Stimulated activated CD8-positive, alpha-beta memory T cell treated with anti-CD3 and anti-CD28 coated beads, Interleukin-12 subunit alpha, Interleukin-12 subunit beta, amount 100 ng/mL, for 4 hours (primary cell): Measurements from ENCODE around the gene MPC1L.
"Not testable (repeated sequence)": the region's sequence is repeated elsewhere in the genome, so short reads cannot be mapped to it uniquely, and the experiment has no call there.

Experiments
- DNase-seq: peaks from one replicate; pipeline ENCODE4 v3.0.0-alpha.2; 2020; ENCODE audit warnings: low read depth

Gene MPC1L

DNA sequence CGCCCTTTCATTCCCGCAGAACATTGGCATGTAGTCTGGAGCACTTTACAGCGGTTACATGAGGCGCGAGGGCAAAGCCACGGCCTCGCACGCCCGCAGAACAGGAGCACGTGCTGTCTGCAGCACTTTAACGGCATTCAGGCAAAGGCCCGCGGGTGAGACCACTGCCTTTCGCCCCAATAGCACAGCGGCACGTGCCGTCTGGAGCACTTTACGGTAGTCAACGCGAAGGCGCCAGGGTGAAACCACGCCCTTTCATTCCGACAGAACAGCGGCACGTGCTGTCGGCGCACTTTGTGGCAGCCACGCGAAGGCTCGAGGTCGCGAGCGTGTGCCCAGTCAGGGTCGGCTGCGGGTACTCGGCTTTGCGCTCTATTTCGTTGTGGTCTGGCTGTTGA is at the start of gene MPC1L:
TSS of gene MPC1L (plus strand) at position 290 of the 398 bp plus-strand sequence. CDS start 138 bp downstream, outside the sequence.
- DNase-seq, result no peak

DNA sequence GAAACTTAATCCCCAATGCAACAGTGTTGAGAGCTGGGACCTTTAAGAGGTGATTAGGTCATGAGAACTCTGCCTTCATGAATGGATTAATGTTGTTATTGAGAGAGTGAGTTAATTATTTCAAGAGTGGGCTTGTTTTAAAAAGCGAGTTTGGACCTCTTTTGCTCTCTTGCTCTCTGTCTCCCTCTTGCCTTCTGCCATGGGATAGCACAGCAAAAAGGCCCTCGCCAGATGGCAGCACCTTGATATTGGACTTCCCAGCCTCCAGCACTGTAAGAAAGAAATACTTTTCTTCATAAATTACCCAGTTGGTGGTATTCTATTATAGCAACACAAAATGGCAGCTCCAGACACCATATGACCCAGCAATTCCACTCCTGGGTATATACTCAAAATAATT is 49.5 kb upstream of the MPC1L start:
- no peak for DNase-seq

DNA sequence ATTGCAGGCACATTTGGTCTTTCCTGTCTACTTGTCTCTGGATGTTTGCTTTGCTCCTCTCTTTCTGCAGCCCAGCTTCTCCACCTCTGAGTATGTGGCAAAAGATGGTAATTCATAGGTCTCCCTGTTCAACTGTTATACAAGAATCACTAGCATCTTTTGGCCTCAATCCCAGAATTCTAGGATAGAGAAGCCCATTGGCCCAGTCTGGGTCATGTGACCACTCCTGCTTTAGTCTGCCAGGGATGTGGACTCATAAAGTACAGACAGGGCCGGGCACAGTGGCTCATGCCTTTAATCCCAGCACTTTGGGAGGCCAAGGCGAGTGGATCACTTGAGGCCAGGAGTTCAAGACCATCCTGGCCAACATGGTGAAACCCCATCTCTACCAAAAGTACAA is 47.8 kb upstream of the MPC1L start:
- DNase-seq, result not testable (repeated sequence)

DNA sequence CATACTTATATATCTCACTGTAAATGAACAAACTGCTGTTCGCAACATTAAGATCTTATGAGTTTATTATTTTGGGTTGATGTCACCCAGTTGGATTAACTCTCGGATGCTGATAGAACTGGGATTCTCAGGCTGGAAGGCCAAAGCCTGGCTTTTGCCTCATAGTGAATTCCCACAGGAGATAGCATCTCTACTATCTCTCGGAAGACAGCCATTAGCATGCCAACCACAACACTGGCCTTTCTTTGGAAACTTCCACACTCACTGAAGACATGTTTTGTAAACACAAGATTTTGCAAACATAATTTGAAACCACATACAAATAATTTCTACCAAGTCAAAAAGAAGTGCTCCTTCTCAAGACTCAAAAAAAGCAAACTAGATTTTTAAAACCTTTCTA is 46.9 kb upstream of the MPC1L start:
- DNase-seq, result no peak

GRCh38 chrX:40578039-40578695 is 45.1 kb upstream of the MPC1L start:
- DNase-seq, result no peak

- no peak for DNase-seq
Measured at GRCh38 chrX:40579141-40579540, 44.1 kb upstream of the MPC1L start.

GRCh38 chrX:40579900-40580536 is 43.2 kb upstream of the MPC1L start:
- no peak for DNase-seq

DNA sequence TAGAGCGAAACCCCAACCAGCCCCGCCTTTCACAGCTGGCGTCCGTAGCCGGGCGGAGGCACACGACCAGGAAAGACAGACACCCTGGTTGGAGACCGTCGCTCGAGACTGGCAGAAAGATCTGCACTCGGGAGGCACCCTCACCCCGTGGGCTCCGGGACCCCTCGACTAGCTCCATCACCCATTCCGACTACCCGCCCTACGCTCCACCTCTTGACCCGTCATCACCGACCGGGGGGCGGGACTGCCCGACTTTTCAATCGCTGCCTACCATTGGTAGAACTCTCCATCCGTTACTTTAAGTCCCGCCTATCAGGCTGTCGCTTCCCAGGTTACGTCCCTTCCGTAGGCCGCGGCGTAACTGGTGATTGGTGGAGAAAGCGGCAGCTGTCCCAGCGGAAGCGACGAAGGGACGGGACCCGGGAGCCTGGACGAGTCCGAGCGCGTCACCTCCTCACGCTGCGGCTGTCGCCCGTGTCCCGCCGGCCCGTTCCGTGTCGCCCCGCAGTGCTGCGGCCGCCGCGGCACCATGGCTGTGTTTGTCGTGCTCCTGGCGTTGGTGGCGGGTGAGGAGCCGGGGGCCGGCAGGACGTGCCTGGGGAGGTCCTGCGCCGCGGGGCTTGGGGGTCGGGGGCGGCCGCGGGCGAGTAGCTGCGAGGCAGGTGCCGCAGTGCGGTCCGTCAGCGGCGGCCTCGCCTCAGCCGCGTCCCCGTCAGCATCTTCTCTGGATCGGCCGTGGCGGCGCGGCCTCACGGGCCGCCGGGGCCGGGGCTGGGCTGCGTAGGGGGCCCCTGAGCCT is 42.5 kb upstream of the MPC1L start, which contains the start of gene ATP6AP2:
TSS of gene ATP6AP2 (plus strand) at position 434 of the 799 bp plus-strand sequence. CDS start at position 530, 96 bp downstream.
- peak; percentile 74 for DNase-seq

DNA sequence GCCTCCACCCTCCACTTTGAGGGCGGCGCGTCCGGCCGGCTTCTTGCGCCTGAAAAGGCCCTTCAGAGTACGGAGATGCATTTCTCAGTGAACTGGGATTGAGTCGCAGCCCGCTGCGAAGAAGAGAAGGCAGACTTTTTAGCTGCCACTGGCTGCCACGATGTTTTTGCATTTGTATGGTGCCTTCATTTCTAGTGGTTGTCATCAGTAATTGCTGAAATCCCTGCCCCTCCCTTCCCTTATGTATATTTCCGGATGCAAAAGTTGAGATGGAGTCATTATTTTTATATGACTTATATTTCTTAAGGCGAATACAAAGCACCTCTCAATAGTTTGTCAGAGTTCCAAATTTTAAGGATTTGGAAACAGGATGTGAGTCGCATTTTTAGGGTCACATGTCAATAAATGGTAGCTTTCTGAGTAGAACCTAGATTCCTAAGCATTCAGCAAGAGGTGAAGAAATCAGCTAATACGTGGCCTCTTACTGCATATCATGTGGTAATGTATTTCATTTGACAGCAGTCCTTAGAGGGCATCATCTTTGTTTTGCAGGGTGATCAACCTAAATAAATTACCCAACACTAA is 41.8 kb upstream of the MPC1L start:
- no peak for DNase-seq

- DNase-seq, result not testable (repeated sequence)
Measured at GRCh38 chrX:40582178-40582577, 41.0 kb upstream of the MPC1L start.

- no peak for DNase-seq
Measured at GRCh38 chrX:40582811-40583210, 40.4 kb upstream of the MPC1L start.

DNA sequence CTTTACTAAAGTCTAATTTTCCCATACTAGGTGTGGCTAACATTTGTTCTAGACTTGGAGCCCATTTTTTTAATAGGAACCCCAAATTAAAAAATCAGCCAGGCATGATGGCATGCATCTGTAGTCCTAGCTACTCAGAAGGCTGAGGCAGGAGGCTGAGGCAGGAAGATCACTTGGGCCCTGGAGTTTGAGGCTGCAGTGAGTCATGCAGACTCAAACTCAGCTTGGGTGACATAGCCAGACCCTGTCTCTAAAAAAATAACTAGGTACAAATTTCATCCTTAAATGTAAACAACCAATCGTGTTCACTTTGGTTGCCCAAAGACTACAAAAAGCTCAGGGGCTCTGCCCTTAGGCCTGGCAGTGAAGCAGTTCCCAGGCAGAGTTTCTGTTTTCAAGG is 35.6 kb upstream of the MPC1L start:
- DNase-seq, result not testable (repeated sequence)

- not testable (repeated sequence) for DNase-seq
Measured at GRCh38 chrX:40589616-40590321, 33.5 kb upstream of the MPC1L start.

DNA sequence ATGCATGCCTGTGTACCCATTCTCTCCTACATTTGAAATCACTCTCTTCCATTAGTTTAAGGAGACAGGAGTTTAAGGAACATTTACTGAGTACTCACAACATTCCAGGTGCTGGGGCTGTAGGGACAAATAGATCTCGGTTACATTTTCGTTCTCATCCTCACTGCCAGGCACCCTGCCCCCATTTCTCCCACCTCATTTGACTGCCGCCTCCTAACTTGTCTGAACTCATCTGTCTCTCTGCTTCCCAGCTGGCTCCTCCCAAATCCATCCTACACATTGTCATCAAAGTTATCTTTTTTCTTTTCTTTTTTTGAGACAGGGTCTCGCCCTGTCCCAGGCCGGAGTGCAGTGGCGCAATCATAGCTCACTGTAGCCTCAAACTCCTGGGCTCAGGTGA is 19.8 kb upstream of the MPC1L start:
- DNase-seq, result no peak

DNA sequence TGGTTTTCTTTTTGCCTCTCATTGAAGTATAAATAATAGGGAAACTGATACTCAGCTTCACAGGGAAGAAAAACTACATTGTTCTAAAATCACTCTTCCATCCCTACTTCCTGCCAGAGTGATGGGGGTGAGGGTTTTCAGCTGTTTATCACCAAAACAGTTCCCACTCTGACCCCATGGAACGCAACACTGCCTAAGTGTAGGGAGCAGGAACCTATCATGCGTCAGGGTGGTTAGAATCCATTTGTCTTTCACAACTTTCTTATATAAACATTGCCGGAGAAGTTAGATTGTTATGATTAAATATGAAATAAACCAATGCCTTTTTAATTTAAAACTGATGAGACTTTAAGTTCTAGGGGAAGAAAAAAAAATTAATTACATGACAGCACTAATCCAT is 15.8 kb upstream of the MPC1L start:
- DNase-seq, result no peak

DNA sequence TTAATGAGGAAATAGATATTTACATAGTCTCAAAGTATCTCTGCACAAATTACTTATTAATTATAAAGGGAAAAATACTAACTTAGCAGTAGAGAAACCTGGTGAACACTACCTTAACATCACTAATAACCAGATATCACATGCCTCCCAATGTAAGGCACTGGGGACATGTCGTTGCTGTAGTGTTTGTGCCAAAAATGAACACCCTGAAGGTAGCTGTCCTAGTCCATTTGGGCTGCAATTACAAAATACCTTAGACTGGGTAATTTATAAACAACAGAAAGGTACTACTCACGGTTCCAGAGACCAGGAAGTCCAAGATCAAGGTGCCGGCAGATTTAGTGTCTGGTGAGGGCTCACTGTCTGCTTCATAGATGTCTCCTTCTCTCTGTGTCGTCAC is 10.7 kb upstream of the MPC1L start:
- DNase-seq, result no peak

GRCh38 chrX:40615976-40616375 is 7.3 kb upstream of the MPC1L start:
- DNase-seq, result no peak

GRCh38 chrX:40617566-40617965 is 5.7 kb upstream of the MPC1L start:
- no peak for DNase-seq

- DNase-seq, result no peak
Measured at GRCh38 chrX:40622479-40623138, 619 bp upstream of the MPC1L start.

DNA sequence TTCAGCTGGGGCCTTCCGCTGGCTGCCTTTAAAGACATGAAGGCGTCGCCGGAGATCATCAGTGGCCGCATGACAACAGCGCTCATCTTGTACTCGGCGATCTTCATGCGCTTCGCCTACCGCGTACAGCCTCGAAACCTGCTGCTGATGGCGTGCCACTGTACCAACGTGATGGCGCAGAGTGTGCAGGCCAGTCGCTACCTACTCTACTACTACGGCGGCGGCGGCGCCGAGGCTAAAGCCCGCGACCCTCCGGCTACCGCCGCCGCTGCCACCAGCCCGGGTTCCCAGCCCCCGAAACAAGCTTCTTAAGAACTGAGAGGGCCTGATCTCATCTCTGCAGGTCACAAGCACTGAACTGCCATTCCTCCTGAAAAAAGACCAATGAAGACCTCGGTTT is 437 bp downstream of the MPC1L start:
- no peak for DNase-seq

DNA sequence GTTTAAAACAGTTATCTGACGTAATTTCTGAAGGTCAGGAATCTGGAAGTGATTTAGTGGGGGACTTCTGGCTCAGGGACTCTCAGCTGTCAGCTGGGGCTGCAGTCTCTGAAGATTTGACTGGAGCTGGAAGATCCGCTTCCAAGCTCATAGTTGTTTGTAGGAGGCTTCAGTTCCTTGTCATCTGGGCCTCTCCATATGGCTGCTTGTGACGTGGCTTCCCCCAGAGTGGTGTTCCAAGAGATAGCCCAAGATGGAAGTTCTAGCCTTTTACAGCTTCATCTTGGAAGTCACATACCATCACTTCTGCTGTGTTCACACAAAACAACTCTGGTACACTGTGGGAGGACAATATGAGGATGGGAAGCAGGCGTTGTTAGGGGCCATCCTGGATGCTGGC is 2.1 kb downstream of the MPC1L start:
- no peak for DNase-seq
